Ovary (tissue), 3 donors: ENCODE data around the gene ITSN1.

Experiments used
- CTCF ChIP-seq, 3 donors: fragments of 450-650 bp in 2 of 3; fragments of 200-600 bp in 1 of 3; IDR thresholded peaks; one replicate each; pipeline versions ENCODE4 v1.5.1 to v1.8.0; 2016 to 2022; ENCODE audit warnings: antibody characterized with exemption in 3 of 3, mild to moderate bottlenecking in 1 of 3
- EP300 ChIP-seq: sonication (generic); formaldehyde crosslinking; IDR thresholded peaks from one replicate; pipeline ENCODE4 v1.6.1; 2017; ENCODE audit warnings: antibody characterized with exemption
- POLR2A ChIP-seq: fragments of 450-650 bp; IDR thresholded peaks from one replicate; pipeline ENCODE4 v1.6.1; 2017; ENCODE audit warnings: antibody characterized with exemption, mild to moderate bottlenecking, moderate library complexity
- donor health status: DM: no; HTN: no; CAD: no.

- TF ChIP-seq CTCF (IDR thresholded peaks at IDR 0.05) = no peak
- TF ChIP-seq POLR2A = no peak
- TF ChIP-seq EP300 = no peak
Measured at GRCh38 chr21:33815143-33815707, 172.9 kb downstream of the ITSN1 start.
